Esophagus muscularis mucosa (tissue), 3 donors: ENCODE data around the gene TSNAXIP1.

Experiments used
- POLR2A ChIP-seq: fragments of 450-650 bp; IDR thresholded peaks from one replicate; pipeline ENCODE4 v1.6.1; 2017; ENCODE audit warnings: antibody characterized with exemption, moderate library complexity, mild to moderate bottlenecking, low read depth
- POLR2AphosphoS5 ChIP-seq, 2 donors: sonication (generic); formaldehyde crosslinking; IDR thresholded peaks; one replicate each; pipeline ENCODE4 v1.6.1; 2017; ENCODE audit warnings: antibody characterized with exemption in 2 of 2
- TF ChIP-seq, protein P1 (sequence below), 3 experiments: fragments of 200-600 bp in 2 of 3; fragments of 450-650 bp in 1 of 3; sonication (generic) in 2 of 3; IDR thresholded peaks; one replicate each; pipeline ENCODE4 v1.5.1; 2017 to 2019; ENCODE audit warnings: antibody characterized with exemption in 3 of 3, mild to moderate bottlenecking in 2 of 3, moderate library complexity in 1 of 3

DNA sequence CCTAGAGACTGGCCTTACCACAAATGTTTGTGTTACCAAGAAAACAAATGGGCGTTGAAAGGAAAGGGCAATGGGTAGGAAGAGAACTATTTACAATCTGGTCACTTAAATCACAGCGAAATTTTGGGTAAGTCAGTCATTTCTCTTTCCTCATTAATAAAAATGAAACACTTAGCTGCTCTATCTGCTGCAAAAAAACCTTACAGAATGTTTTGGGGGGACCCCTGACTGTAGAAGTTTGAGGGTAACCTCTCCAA lies 39.3 kb downstream of the TSNAXIP1 start:
- TF ChIP-seq, protein P1, sequence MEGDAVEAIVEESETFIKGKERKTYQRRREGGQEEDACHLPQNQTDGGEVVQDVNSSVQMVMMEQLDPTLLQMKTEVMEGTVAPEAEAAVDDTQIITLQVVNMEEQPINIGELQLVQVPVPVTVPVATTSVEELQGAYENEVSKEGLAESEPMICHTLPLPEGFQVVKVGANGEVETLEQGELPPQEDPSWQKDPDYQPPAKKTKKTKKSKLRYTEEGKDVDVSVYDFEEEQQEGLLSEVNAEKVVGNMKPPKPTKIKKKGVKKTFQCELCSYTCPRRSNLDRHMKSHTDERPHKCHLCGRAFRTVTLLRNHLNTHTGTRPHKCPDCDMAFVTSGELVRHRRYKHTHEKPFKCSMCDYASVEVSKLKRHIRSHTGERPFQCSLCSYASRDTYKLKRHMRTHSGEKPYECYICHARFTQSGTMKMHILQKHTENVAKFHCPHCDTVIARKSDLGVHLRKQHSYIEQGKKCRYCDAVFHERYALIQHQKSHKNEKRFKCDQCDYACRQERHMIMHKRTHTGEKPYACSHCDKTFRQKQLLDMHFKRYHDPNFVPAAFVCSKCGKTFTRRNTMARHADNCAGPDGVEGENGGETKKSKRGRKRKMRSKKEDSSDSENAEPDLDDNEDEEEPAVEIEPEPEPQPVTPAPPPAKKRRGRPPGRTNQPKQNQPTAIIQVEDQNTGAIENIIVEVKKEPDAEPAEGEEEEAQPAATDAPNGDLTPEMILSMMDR (IDR thresholded peaks at IDR 0.05): no peak
- TF ChIP-seq POLR2AphosphoS5 (IDR thresholded peaks at IDR 0.05) (no peak), POLR2A (no peak)
